ENCODE measurements around the gene PLA2G4E. TPM values are rescaled to one million over a fixed set of nuclear protein-coding genes. Genes with fewer than 3 reads are reported as not detected.

Gene PLA2G4E
- total and polyA plus RNA-seq, 2 experiments from 2014 or later: not detected

DNA sequence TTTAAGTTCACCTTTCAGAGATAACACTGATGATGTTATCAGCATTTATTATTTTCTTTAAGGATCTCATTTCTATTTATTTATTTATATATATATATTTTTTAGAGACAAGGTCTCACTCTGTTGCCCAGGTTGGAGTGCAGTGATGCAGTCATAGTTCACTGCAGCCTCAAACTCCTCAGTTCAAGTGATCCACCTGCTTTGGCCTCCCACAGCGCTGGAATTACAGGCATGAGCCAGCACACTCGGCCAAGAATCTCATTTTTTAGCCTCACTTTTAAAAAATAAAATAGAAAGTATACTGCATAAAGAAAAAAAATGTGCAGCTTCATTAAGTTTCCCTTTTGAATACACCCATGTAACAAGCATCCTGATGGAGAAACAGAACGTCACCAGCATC, 37.9 kb upstream of the PLA2G4E start:
- Histone ChIP-seq H2AFZ (no peak overlapping the region), H3K4me3 (no peak overlapping the region), H3K79me2 (replicated peaks; ENCODE audit: insufficient read depth) (no peaks in the 10 kb centered on the region), H4K20me1 (replicated peaks; ENCODE audit: insufficient read depth) (no peaks in the 10 kb centered on the region), H3K9me2 (ENCODE audit: insufficient read depth) (no peaks in the 10 kb centered on the region), H3K4me1 (ENCODE audit: insufficient read depth) (no peaks in the 10 kb centered on the region), H3K4me2 (no peak overlapping the region), H3F3A (replicated peaks; ENCODE audit: low read depth) (no peaks in the 10 kb centered on the region), H3K27ac (ENCODE audit: low read depth) (no peak overlapping the region), H3K36me3 (ENCODE audit: insufficient read depth) (no peaks in the 10 kb centered on the region), H3K27me3 (ENCODE audit: insufficient read depth) (no peaks in the 10 kb centered on the region)
- Mint-ChIP-seq H3K4me3 (no peak overlapping the region), H3K4me1 (peaks cover 10% of the 10 kb centered on the region), H3K36me3 (ENCODE audit: low read depth) (no peaks in the 10 kb centered on the region), H3K9me3 (no peaks in the 10 kb centered on the region), H3K27ac (no peak overlapping the region), H3K27me3 (ENCODE audit: insufficient read depth, low read depth, poor library complexity) (peaks cover 6% of the 10 kb centered on the region)
- TF ChIP-seq ZNF114 (CRISPR knock-in tag; IDR thresholded peaks at IDR 0.05) (no peak), EZH2 (IDR thresholded peaks at IDR 0.05; ENCODE audit: low read depth, unreplicated experiment) (no peak), CTCF (conservative IDR thresholded peaks at IDR 0.05; ENCODE audit: low read depth in 2 of 2) (no peak), ZNF331 (CRISPR knock-in tag; IDR thresholded peaks at IDR 0.05; ENCODE audit: low read depth) (no peak), NANOG (IDR thresholded peaks at IDR 0.05; ENCODE audit: borderline replicate concordance) (no peak), EZH2phosphoT487 (IDR thresholded peaks at IDR 0.05; ENCODE audit: unreplicated experiment) (no peak), CREB1 (CRISPR knock-in tag; IDR thresholded peaks at IDR 0.05; ENCODE audit: low read depth) (no peak), REST (IDR thresholded peaks at IDR 0.05; ENCODE audit: unreplicated experiment) (no peak), POLR2AphosphoS5 (IDR thresholded peaks at IDR 0.05; ENCODE audit: low read depth) (no peak), STAT1 (IDR thresholded peaks at IDR 0.05; ENCODE audit: unreplicated experiment) (no peak)
- TF ChIP-seq, protein P1, sequence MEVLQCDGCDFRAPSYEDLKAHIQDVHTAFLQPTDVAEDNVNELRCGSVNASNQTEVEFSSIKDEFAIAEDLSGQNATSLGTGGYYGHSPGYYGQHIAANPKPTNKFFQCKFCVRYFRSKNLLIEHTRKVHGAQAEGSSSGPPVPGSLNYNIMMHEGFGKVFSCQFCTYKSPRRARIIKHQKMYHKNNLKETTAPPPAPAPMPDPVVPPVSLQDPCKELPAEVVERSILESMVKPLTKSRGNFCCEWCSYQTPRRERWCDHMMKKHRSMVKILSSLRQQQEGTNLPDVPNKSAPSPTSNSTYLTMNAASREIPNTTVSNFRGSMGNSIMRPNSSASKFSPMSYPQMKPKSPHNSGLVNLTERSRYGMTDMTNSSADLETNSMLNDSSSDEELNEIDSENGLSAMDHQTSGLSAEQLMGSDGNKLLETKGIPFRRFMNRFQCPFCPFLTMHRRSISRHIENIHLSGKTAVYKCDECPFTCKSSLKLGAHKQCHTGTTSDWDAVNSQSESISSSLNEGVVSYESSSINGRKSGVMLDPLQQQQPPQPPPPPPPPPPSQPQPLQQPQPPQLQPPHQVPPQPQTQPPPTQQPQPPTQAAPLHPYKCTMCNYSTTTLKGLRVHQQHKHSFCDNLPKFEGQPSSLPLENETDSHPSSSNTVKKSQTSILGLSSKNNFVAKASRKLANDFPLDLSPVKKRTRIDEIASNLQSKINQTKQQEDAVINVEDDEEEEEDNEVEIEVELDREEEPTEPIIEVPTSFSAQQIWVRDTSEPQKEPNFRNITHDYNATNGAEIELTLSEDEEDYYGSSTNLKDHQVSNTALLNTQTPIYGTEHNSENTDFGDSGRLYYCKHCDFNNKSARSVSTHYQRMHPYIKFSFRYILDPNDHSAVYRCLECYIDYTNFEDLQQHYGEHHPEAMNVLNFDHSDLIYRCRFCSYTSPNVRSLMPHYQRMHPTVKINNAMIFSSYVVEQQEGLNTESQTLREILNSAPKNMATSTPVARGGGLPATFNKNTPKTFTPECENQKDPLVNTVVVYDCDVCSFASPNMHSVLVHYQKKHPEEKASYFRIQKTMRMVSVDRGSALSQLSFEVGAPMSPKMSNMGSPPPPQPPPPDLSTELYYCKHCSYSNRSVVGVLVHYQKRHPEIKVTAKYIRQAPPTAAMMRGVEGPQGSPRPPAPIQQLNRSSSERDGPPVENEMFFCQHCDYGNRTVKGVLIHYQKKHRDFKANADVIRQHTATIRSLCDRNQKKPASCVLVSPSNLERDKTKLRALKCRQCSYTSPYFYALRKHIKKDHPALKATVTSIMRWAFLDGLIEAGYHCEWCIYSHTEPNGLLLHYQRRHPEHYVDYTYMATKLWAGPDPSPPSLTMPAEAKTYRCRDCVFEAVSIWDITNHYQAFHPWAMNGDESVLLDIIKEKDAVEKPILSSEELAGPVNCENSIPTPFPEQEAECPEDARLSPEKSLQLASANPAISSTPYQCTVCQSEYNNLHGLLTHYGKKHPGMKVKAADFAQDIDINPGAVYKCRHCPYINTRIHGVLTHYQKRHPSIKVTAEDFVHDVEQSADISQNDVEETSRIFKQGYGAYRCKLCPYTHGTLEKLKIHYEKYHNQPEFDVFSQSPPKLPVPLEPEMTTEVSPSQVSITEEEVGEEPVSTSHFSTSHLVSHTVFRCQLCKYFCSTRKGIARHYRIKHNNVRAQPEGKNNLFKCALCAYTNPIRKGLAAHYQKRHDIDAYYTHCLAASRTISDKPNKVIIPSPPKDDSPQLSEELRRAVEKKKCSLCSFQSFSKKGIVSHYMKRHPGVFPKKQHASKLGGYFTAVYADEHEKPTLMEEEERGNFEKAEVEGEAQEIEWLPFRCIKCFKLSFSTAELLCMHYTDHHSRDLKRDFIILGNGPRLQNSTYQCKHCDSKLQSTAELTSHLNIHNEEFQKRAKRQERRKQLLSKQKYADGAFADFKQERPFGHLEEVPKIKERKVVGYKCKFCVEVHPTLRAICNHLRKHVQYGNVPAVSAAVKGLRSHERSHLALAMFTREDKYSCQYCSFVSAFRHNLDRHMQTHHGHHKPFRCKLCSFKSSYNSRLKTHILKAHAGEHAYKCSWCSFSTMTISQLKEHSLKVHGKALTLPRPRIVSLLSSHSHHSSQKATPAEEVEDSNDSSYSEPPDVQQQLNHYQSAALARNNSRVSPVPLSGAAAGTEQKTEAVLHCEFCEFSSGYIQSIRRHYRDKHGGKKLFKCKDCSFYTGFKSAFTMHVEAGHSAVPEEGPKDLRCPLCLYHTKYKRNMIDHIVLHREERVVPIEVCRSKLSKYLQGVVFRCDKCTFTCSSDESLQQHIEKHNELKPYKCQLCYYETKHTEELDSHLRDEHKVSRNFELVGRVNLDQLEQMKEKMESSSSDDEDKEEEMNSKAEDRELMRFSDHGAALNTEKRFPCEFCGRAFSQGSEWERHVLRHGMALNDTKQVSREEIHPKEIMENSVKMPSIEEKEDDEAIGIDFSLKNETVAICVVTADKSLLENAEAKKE (CRISPR knock-in tag; IDR thresholded peaks at IDR 0.05): no peak
- TF ChIP-seq, protein P2, sequence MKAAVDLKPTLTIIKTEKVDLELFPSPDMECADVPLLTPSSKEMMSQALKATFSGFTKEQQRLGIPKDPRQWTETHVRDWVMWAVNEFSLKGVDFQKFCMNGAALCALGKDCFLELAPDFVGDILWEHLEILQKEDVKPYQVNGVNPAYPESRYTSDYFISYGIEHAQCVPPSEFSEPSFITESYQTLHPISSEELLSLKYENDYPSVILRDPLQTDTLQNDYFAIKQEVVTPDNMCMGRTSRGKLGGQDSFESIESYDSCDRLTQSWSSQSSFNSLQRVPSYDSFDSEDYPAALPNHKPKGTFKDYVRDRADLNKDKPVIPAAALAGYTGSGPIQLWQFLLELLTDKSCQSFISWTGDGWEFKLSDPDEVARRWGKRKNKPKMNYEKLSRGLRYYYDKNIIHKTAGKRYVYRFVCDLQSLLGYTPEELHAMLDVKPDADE (IDR thresholded peaks at IDR 0.05): no peak
- ATAC-seq: no peak
- DNase-seq (ENCODE audit: low spot score): no peak
